ENCODE results near the gene APOH.
"Not testable (repeated sequence)": the region's sequence is repeated elsewhere in the genome, so short reads cannot be mapped to it uniquely, and the experiment has no call there.

Gene APOH, protein sequence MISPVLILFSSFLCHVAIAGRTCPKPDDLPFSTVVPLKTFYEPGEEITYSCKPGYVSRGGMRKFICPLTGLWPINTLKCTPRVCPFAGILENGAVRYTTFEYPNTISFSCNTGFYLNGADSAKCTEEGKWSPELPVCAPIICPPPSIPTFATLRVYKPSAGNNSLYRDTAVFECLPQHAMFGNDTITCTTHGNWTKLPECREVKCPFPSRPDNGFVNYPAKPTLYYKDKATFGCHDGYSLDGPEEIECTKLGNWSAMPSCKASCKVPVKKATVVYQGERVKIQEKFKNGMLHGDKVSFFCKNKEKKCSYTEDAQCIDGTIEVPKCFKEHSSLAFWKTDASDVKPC

DNA sequence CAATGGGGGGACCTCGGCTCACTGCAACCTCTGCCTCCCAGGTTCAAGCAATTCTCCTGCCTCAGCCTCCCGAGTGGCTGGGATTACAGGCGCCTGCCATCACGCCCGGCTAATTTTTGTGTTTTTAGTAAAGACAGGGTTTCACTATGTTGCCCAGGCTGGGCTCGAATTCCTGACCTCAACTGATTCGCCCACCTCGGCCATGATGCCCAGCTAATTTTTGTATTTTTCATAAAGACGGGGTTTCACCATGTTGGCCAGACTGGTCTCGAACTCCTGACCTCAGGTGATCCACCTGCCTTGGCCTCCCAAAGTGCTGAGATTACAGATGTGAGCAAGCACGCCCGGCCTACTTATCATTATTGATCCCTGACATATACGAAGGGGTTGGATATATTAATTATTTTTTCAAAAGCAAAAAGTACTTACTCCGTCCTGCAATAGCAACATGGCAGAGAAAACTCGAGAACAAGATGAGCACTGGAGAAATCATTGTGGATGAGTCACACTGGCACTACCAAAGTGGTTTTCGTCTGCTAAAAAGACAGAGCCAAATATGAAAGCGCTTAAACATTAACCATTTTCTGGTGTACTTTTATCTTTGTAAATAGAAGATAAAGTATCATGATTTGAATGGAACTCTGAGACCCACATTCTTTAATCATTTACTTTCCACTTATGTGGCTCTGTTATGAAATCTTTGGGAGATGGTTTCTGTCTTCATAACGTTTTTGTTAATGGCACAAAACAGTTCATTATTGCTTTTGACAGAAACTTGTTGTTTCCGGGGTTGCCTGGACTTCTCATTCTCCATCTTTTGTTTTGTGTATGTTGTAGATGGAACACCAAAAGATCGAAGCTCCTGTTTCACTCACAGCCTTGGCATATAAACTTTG lies at the start of gene APOH:
TSS of gene APOH (minus strand) at position 529 of the 896 bp plus-strand sequence. CDS start at position 493, 36 bp downstream.
- DNase-seq = no peak

DNA sequence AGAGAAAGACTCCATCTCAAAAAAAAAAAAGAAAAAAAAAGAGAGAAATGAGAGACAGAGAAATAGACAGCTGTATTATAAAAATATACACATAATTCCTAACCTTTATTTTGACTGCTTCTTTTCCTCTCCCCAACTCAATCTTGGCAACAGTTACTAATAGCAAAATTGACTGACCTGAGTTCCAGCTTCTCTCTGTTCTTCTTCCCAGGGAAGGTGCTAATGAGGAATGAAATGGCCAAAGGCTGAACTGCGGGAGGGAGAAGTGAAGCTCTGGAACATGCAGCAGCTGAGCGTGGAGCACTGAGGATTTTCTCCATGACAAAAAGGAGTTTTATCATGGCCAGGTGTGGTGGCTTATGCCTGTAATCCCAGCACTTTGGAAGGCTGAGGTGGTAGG lies 48.0 kb upstream of the APOH start:
- DNase-seq = no peak

DNA sequence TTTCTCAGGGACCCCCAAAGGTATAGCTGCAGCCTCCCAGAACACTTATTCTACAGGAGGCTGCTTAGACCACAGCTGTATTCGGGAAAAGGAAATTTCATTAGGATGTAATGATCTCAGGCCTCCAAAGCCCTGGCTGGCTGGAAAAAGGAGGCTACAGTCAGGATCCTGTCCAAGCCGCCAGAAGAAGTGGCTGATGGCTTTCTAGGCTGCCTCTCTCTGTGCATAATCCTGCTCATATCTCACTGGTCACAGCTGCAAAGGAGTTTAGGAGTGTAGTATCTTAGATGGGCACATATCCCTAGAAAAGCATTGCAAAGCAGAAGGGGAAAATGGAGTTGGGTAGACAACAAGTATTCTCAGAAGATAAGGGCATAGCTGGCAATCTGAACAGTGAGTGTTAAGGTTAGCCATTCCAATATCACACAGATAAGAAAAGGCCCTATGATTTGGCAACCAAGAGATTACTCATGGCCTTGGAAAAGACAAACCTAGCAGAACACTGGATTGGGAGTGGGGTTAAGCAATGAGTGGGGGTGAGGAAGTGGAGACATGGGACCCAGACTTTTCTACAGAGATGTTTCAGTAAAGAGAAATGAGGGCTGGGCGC lies 47.2 kb upstream of the APOH start:
- DNase-seq = no peak

DNA sequence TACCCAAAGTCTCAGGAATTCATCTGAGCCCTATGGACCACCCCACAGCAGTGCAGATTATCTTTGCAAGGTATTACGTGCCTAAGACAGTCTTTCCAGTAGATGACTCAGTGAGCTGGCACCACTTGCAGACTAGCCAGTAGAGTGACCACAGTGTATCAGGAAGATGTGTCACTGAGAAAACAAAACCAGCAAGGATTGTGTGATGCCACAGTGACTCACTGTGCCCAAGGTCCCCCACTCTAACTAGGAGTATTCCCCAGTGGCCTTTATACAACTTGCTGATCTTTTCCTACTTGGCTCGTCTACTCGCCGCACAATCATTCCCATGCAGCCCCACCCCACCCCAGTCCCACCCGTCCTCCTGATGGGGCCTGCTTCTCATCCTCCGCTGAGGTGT lies 46.4 kb upstream of the APOH start:
- DNase-seq = no peak

DNA sequence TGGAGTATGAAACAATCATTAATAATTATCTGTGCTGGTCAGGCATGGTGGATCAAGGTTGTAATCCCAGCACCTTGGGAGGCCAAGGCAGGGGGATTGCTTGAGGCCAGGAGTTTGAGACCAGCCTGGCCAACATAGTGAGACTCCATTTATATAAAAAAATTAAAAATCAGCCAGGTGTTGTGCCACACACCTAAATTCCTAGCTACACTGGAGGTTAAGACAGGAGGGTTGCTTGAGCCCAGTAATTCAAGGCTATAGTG lies 44.3 kb upstream of the APOH start:
- DNase-seq = no peak

DNA sequence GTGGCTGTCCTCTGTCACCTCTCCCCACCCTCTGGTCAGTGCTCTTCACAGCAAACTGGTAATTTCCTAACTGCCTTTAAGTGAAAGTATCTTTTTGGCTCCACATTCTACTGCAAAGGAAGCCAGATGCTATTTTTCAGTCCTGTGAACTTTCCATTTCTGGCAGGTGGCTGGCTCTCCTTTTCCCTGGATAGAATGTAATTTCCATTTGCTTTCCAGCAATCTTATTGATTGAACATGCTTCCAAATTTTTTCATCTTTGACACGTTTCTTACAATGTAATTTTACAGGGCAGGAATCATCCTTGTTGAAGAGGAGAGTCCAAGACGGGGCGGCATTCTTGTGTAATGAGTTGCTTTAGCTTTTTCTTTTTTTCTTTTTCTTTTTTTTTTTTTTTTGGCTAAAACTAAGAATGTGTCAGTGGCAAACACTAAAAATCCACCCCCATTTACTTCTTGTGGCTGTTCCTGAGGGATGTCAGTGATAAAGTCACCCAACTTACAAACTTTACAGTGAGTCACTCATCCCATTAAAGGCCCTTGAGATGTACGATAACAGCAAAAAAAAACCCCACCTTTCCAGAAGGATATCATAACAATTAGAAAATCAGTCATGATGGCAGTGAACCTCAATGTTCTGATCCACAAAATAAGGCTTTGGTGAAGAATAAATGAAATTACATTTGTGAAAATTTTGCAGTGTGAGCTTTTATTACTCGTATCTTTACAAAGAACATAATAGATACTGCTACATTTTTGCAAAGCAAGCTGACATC lies 43.8 kb upstream of the APOH start:
- DNase-seq = no peak

DNA sequence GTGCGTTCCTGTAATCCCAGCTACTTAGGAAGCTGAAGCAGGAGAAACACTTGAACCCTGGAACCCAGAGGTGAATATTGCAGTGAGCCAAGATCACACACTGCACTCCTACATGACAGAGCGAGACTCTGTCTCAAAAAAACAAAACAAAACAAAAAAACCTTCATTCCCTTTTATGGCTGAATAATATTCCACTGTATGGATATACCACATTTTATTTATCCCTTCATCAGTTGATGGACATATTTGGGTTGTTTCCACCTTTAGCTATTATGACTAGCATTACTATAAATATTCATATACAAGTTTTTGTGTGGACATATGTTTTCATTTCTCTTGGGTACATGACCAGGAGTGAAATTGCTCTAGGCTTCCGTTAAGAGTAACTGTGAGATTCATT lies 42.3 kb upstream of the APOH start:
- no peak for DNase-seq

DNA sequence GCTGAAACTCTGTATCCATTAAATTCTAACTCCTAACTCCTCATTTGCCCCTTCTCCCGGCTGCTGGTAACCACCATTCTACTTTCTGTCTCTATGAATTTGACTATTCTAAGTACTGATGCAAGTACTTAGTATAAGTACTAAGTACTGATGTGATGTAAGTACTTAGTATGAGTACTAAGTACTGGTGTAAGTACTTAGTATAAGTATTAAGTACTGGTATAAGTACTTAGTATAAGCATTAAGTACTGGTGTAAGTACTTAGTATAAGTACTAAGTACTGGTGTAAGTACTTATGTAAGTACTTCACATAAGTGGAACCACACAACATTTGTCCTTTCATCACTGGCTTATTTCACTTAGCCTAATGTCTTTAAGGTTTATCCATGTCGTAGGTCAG lies 40.9 kb upstream of the APOH start:
- no peak for DNase-seq

DNA sequence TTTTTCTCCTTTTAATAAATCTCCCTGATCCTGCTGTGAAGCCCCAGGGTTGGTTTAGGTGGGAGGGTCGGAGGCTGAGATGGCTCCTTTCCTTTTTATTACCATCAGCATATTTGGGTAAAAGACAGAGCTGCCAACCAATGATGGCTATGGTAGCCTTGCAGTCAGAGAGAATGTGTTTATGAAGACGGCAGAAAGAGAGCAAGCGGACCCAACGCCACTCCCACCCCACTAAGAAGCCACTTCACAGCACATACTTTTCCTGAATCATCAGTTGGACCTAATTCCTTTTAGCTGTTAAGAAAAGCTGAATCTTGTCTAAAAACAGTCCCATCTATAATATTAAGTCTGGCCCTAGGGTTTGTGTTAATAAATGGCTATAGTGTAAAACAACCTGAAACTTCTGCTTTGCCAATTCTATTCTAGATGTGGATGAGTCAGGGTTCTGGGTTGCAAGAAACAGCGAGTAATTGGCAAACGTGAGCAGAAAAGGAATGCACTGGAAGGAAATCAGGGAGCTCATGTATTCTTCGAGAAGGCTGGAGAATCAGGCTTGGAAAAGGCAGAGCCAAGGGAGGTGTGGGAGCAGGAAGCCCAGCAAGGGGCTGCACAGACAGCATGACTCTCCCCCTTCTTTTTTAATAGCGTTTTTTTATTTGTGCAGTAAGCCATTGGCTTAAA lies 39.2 kb upstream of the APOH start:
- no peak for DNase-seq

DNA sequence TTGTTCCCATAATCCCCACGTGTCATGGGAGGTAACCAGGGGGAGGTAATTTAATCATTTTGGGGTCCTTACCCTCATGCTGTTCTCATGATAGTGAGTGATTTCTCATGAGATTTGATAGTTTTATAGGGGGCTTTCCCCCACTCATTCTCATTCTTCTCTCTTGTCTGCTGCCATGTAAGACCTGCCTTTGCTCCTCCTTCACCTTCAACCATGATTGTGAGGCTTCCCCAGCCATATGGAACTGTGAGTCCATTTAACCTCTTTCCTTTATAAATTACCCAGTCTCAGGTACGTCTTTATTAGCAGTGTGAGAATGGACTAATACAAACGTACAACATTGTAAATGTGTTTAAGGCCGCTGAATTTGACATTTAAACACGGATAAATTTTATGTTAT lies 35.5 kb upstream of the APOH start:
- no peak for DNase-seq

DNA sequence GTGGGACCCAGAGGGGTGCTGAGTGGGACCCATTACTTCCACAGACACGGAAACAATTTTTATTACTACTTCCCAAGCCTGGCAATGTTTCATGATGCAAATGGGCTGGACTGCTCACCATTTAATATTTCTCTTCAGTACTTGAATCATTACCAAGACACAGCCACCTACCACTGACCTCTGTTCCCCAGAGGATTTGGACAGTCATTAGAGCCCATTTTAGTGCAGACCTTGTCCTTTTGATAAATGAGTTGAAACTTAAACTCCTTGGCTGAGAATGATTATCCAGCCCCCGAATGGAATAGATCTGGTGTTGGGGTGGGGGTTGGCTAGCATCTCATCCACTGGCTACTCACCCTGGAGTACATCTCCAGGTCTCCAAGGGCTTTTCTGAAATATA lies 33.6 kb upstream of the APOH start:
- no peak for DNase-seq

DNA sequence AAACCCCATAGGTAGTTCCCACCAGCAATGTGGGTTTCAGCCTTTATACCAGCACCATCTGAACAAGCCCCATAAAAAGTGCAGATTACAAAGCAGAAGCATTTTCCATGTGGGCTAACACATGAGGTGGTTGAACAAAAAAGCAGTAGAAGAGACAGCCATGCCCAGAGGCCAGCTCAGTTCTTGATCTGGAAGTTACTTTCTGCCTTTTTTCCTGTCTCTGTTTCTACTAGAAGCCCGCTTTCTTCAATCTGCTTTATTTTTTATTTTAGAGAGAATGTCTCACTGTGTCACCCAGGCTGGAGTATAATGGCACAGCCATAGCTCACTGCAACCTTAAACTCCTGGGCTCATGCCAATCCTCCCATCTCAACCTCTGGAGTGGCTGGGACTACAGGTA lies 31.5 kb upstream of the APOH start:
- DNase-seq = no peak

DNA sequence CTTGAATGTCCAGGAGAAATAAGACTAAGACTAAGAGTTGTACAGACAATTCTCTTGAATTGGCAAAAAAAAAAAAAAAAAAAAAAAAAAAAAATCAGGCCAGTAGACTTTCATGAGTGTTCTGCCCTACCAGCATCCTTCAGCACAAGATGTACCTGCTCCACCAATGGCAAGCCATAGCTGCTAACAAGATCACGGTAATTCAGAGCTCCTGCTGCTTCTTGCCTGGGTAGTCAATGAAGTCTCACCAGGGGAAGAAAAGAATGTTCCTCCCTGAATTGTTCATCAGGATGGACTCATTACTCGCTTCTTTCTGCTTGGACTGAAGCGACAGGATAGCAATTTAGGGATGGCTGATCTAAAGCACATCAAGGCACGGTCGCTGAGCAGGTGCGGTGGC lies 31.1 kb upstream of the APOH start:
- no peak for DNase-seq

DNA sequence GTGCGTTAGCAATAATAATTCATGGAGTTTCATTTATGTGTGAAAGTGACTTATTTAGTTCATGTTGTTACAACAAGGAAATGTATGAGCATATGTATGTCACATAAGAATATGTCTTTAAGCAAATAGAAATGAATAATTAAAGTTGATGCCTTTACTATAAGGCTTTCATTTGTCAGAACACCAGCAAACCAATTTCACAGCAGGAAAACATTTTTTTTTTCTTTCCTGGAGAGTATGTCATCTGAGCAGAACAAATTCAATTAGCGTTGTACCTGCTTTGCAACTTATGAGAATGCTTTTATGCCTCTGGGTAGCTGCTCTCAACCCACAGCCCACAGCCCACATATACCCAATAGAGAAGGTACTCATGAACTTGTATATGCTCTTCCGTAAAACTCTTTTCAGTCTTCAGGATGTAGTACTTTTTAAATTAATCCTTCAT lies 26.3 kb upstream of the APOH start:
- no peak for DNase-seq

DNA sequence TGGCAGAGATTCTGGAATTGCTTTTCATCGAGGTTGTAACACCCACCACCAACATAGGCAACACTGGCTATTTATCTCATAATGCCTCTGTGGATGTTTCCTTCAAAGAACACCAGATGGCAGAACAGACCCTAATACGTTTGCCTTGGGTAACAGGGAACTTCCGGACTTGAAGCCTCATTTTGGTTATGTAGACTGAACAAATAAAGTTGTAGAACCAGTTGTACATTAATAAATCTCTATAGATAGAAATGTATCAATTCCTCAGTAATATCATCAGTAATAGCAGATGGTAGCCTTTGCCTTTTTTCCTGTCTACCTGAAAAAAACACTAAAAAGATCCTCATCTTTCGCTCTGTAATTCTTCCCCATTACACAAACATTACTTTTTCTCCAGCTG lies 25.9 kb upstream of the APOH start:
- peak in 1 of 2 experiments; percentile 2 for DNase-seq

DNA sequence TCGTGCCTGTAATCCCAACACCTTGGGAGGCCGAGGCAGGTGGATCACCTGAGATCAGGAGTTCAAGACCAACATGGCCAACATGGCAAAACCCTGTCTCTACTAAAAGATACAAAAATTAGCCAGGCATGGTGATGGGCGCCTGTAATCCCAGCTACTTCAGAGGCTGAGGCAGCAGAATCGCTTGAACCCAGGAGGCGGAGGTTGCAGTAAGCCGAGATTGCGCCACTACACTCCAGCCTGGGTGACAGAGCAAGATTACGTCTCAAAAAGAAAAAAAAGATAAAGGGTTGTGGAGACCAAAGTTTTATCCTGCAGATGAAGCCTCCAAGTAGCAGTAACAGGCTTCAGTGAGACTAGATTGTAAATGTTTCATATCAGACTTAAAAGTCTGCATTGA lies 24.2 kb upstream of the APOH start:
- not testable (repeated sequence) for DNase-seq

DNA sequence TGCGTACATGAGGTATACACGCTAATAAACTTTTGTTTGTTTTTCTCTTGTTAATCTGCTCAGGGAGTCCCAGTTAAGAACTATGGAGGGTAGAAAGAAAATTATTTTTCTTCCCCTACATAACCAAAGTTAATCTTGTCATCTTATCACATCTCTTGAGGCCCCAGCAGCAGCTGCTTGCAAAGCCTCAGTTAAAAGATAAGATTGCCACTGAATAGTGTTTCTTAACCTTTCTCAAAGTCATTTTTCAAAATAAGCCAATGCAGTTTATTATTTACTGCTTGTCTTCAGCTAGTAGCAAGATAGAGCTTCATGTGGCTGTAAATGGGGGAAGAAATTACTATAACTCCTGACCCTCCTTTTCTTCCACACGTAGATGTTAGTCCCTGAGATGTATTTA lies 21.5 kb upstream of the APOH start:
- no peak for DNase-seq

DNA sequence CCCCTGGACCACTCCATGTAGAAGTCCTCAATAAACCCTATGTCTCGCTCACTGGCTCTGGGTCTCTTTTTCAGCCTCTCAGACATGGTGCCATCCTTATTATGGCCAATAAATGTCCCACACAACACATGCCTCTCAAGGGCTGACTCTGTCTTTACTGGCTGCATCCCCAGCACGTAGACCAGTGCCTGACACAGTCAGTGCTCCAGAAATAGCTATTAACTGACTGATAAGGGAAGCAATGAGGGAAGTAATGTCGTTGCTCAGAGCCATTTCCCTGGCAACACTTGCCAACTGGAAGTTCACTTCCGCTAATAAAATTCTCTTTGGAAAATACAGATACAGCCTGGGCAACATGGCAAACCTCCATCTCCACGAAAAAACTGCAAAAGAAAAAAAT lies 19.1 kb upstream of the APOH start:
- DNase-seq = no peak

DNA sequence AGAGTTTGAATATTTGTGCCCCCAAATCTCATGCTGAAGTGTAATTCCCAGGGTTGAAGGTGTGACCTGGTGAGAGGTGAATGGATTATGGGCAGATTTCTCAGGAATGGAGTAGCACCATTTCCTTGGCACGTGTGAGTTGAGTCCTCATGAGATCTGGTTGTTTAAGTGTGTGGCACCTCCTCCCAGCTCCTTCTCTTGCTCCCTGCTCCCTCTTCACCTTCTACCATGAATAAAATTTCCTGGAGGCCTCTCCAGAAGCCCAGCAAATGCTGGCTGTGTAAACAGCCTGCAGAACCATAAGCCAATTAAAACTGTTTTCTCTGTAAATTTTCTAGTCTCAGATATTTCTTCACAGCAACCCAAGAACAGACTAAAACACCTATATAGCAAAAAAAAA lies 12.6 kb upstream of the APOH start:
- no peak for DNase-seq

DNA sequence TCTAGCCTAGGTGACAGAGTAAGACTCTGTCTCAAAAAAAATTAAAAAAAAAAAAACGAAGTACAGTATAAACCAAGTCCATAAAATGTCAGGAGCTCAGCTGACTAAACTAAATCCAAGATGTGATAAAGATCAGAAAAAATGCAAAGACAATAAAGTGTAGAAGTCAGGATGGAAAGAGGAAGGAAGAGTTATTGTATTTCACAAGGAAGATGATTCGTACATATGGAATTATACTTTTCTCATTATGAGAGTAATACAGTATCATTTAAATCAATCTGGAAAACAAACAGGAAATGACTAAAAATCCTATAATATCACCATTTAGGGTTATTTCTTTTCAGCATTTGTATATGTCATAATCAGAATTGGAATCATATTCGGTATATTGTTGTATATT lies 11.4 kb upstream of the APOH start:
- no peak for DNase-seq

DNA sequence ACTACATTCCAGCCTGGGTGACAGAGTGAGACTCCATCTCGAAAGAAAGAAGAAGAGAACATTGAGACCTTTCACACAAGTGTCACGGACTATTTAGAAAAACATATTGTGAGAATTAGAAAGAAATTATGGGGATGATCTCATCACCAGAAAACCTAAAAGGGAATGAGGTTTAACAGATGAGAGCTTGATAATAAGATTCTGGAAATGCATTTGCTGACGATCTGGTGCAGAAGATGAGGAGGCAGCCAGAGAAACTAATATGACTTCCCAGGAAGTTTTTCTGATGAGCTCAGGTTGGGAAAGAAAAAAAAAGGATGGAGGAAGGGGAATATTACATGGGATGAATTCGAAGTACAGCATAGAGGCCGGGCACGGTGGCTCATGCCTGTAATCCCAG lies 10.8 kb upstream of the APOH start:
- no peak for DNase-seq

DNA sequence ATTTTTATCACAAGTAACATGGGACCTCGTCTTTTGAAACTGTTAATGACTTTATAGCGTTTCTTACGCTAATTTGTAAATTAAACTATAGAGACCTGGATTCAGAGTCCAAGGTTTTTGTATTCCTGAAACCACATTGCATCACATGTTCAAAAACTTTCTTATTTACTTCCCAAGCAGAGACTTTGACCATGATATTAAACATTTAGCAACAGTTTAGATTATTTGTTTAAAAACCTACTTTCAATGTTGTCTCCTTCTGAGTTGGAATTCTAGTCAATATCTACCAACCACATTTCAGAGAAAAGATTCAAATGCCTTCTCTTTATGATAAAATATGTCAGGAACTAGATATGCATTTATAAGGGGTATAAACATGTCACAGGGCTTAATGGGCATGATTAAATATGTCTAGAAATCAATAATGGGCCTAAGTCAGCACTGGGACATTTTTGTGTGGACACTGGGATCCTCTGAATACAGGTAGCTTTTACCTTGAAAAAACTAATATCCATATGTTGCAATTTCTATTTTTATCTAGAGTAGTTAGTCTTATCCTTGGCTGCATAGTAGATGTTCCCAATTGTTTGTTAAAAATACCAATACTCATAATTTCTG lies 6.3 kb upstream of the APOH start:
- no peak for DNase-seq

Data from cerebellar nuclear complex (tissue), 1 donor.